ENCODE data around the gene PDSS2.
A peak's percentile ranks its signal among the peaks of the same experiment; 100 is the strongest.
"Not testable (repeated sequence)": the region's sequence is repeated elsewhere in the genome, so short reads cannot be mapped to it uniquely, and the experiment has no call there.

PDSS2 gene

GRCh38 chr6:107171513-107171912 is 287.9 kb downstream of the PDSS2 start:
- H3K27ac ChIP-seq: no peak overlapping the region
- TF ChIP-seq CTCF (IDR thresholded peaks at IDR 0.05) (no peak), ZFX (IDR thresholded peaks at IDR 0.05; ENCODE audit: borderline replicate concordance) (no peak)

DNA sequence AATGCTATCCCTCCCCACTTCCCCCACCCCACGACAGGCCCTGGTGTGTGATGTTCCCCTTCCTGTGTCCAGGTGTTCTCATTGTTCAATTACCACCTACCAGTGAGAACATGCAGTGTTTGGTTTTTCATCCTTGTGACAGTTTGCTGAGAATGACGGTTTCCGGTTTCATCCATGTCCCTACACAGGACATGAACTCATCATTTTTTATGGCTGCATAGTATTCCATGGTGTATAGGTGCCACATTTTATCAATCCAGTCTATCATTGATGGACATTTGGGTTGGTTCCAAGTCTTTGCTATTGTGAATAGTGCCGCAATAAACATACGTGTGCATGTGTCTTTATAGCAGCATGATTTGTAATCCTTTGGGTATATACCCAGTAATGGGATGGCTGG is 295.1 kb downstream of the PDSS2 start:
- H3K27ac ChIP-seq: not testable (repeated sequence)

DNA sequence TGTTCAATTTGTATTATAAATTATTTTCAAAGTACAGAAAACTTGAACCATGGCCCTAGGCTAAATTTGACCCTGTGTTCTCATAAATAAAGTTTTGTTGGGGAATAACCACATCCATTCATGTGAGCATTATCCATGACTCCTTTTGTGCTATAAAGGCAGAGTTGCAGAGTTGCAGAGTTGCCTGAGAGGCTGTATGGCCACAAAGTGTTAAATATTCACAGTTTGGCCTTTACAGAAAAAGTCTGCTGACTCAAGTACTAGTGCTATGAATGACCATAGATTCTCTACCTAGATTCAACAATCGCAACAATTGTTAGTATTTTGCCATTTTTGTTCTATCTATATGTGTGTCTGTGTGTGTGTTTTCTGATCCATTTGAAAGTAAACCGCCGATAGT is 297.8 kb downstream of the PDSS2 start:
- TF ChIP-seq ZFX (IDR thresholded peaks at IDR 0.05; ENCODE audit: borderline replicate concordance) (no peak), CTCF (IDR thresholded peaks at IDR 0.05) (no peak)
- H3K27ac ChIP-seq: no peak overlapping the region

GRCh38 chr6:107156617-107157016 is 302.7 kb downstream of the PDSS2 start:
- TF ChIP-seq CTCF (IDR thresholded peaks at IDR 0.05) (no peak), ZFX (IDR thresholded peaks at IDR 0.05; ENCODE audit: borderline replicate concordance) (no peak)

GRCh38 chr6:107154801-107155160 is 304.6 kb downstream of the PDSS2 start:
- TF ChIP-seq CTCF (IDR thresholded peaks at IDR 0.05) (no peak), ZFX (IDR thresholded peaks at IDR 0.05; ENCODE audit: borderline replicate concordance) (no peak)
- peak overlapping the region; percentile 95 for H3K27ac ChIP-seq

More at GRCh38 chr6:107156617-107157016, 302.7 kb downstream of the PDSS2 start:
- no peak overlapping the region for H3K27ac ChIP-seq

DNA sequence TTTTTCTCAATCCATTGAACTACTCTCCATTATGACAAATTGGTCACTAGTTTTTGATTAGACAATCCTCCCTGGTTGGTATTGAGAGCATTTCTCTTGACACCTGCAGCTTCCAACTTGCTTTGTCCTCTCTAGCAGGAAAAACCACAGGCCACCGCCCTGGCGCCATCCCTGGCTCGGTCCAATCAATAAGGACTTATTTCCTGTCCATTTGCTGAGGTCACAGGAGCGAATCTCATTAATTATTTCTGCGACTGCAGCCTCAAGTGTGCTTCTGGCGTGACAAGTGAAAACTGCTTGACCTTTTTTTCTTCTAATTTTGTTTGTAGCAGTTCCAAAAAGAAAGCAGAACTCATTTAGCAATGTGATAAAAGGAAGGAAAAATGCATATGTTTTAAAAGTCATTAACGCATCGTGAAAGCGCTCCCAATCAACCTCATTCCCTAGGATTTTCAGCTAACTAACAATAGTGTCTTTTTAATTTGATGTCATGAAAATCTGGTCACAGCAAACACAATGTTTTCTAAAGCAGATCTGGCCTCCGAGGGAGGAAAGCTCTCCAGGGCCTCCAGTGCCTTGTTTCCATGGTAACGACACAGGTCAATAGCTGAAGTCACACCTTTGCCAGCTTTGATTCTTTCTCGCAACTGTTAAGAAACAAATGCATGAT is 305.1 kb downstream of the PDSS2 start:
- TF ChIP-seq ZFX (IDR thresholded peaks at IDR 0.05; ENCODE audit: borderline replicate concordance) (no peak), CTCF (IDR thresholded peaks at IDR 0.05) (no peak)
- peak overlapping the region; percentile 95 for H3K27ac ChIP-seq

- TF ChIP-seq CTCF (IDR thresholded peaks at IDR 0.05) (no peak), ZFX (IDR thresholded peaks at IDR 0.05; ENCODE audit: borderline replicate concordance) (no peak)
- peak overlapping the region; percentile 95 for H3K27ac ChIP-seq
Measured at GRCh38 chr6:107152638-107153430, 306.5 kb downstream of the PDSS2 start.

Data from 22Rv1 (cell line).